ENCODE results near the gene RPP25L.
A peak's percentile ranks its signal among the peaks of the same experiment; 100 is the strongest.

Gene RPP25L

GRCh38 chr9:34611811-34612787 is at the start of gene RPP25L:
Gene RPP25L (minus strand): TSS chr9:34612097. CDS start chr9:34611296, 801 bp downstream.
- peak within 1 kb of the TSS; percentile 91 for H3K4me3 ChIP-seq (ENCODE audit: low read length)
- peak; percentile 80 for DNase-seq (ENCODE audit: low read depth)

GRCh38 chr9:34659592-34660253 is 47.8 kb upstream of the RPP25L start:
- no peak overlapping the region for H3K4me3 ChIP-seq (ENCODE audit: low read length)
- TF ChIP-seq CTCF (IDR thresholded peaks at IDR 0.05; ENCODE audit: insufficient read depth, low read depth, low read length, missing control alignments): no peak
- DNase-seq (ENCODE audit: low read depth): peak; percentile 70

More at GRCh38 chr9:34611811-34612787, at the start of gene RPP25L:
- TF ChIP-seq CTCF (IDR thresholded peaks at IDR 0.05; ENCODE audit: insufficient read depth, low read depth, low read length, missing control alignments): no peak

- no peak for DNase-seq (ENCODE audit: low read depth)
- no peak for TF ChIP-seq CTCF (IDR thresholded peaks at IDR 0.05; ENCODE audit: insufficient read depth, low read depth, low read length, missing control alignments)
- no peak overlapping the region for H3K4me3 ChIP-seq (ENCODE audit: low read length)
Measured at GRCh38 chr9:34658461-34658860, 46.6 kb upstream of the RPP25L start.

- no peak for TF ChIP-seq CTCF (IDR thresholded peaks at IDR 0.05; ENCODE audit: insufficient read depth, low read depth, low read length, missing control alignments)
- no peak for DNase-seq (ENCODE audit: low read depth)
- no peak overlapping the region for H3K4me3 ChIP-seq (ENCODE audit: low read length)
Measured at GRCh38 chr9:34656992-34657391, 45.1 kb upstream of the RPP25L start.

- DNase-seq (ENCODE audit: low read depth): no peak
- no peak for TF ChIP-seq CTCF (IDR thresholded peaks at IDR 0.05; ENCODE audit: insufficient read depth, low read depth, low read length, missing control alignments)
Measured at GRCh38 chr9:34655394-34655793, 43.5 kb upstream of the RPP25L start.

GRCh38 chr9:34654323-34655051 is 42.6 kb upstream of the RPP25L start:
- H3K4me3 ChIP-seq (ENCODE audit: low read length): no peak overlapping the region
- no peak for DNase-seq (ENCODE audit: low read depth)
- no peak for TF ChIP-seq CTCF (IDR thresholded peaks at IDR 0.05; ENCODE audit: insufficient read depth, low read depth, low read length, missing control alignments)

More at GRCh38 chr9:34655394-34655793, 43.5 kb upstream of the RPP25L start:
- no peak overlapping the region for H3K4me3 ChIP-seq (ENCODE audit: low read length)
